ENCODE measurements around the gene ANXA3. TPM values are rescaled to one million over a fixed set of nuclear protein-coding genes. Genes with fewer than 3 reads are reported as not detected.

The ANXA3 gene
- total RNA-seq, 4 donors from 2014 or later = 29.7 to 170 (median 95.7) TPM

GRCh38 chr4:78638337-78639172, 87.0 kb downstream of the ANXA3 start:
- no peak overlapping the region for H3K27ac ChIP-seq
- no peak for DNase-seq (ENCODE audit: low spot score in 2 of 2)
- H3K27me3 ChIP-seq = no peaks in the 10 kb centered on the region
- WGBS, 2 donors = 72 to 79% methylated on average over 4 of the region's 4 CpGs
- no peak for TF ChIP-seq EP300 (IDR thresholded peaks at IDR 0.05)
- no peak for TF ChIP-seq CTCF (IDR thresholded peaks at IDR 0.05)
- no peak overlapping the region for H3K4me3 ChIP-seq
- no peaks in the 10 kb centered on the region for H3K36me3 ChIP-seq
- H3K4me1 ChIP-seq = peaks cover 0 to 21% (median 7%) of the 10 kb centered on the region in 4 donors
- no peaks in the 10 kb centered on the region for H3K9me3 ChIP-seq

DNA sequence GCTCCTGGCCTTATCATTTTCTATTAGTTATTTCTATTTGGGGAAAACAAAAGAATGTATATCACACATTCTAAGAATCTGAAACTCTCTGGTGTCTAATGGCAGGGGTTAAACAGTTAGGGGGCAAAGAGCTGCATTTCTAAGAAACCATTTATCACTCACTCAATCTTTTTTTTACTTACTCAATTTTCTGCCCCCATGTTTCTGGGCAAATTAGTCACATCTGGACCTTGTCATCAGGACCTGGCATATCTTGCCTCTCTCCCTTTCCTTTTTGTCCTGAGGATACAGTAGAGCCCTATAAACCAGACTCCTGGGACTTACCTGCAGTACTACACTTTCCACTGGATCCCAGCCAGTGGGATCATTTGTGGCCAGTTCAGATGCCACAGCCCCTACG, 89.1 kb downstream of the ANXA3 start:
- Histone ChIP-seq H3K9me3 (no peaks in the 10 kb centered on the region), H3K4me3 (no peak overlapping the region), H3K4me1 (peaks cover 0 to 34% (median 11%) of the 10 kb centered on the region in 4 donors), H3K27me3 (no peaks in the 10 kb centered on the region), H3K36me3 (no peaks in the 10 kb centered on the region), H3K27ac (no peak overlapping the region)
- TF ChIP-seq POLR2A (IDR thresholded peaks at IDR 0.05) (no peak), CTCF (IDR thresholded peaks at IDR 0.05) (no peak), EP300 (IDR thresholded peaks at IDR 0.05) (no peak)
- 56 to 68% methylated on average over 1 of the region's 1 CpG for WGBS, 2 donors
- no peak for DNase-seq (ENCODE audit: low spot score in 2 of 2)

DNA sequence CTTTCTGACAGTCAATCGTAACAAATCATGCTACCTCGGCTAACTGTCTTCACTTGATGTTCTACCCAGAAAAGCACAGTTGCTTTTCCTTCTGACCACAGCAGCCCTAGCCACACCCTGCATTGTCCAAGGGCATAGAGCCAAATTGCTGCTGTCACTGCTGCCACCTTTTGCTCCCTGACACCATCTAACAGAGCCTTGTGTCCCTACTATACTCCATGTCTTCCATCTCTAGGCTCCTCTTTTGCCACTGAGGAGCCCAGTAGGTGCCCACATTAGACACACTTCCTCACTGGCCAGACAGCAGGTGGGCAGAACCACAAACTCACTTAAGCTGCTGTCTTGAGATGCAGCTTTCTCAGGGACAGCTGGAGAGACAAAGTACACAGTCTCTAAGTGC, 91.4 kb downstream of the ANXA3 start:
- H3K4me1 ChIP-seq = peaks cover 0 to 50% (median 17%) of the 10 kb centered on the region in 4 donors
- TF ChIP-seq POLR2A (IDR thresholded peaks at IDR 0.05) (no peak), EP300 (IDR thresholded peaks at IDR 0.05) (no peak), CTCF (IDR thresholded peaks at IDR 0.05) (no peak)
- H3K4me3 ChIP-seq = no peak overlapping the region
- no peaks in the 10 kb centered on the region for H3K9me3 ChIP-seq
- H3K27me3 ChIP-seq = no peaks in the 10 kb centered on the region
- no peak for DNase-seq (ENCODE audit: low spot score in 2 of 2)
- no peaks in the 10 kb centered on the region for H3K36me3 ChIP-seq
- no peak overlapping the region for H3K27ac ChIP-seq
- WGBS, 2 donors = 74 to 92% methylated on average over 2 of the region's 2 CpGs

DNA sequence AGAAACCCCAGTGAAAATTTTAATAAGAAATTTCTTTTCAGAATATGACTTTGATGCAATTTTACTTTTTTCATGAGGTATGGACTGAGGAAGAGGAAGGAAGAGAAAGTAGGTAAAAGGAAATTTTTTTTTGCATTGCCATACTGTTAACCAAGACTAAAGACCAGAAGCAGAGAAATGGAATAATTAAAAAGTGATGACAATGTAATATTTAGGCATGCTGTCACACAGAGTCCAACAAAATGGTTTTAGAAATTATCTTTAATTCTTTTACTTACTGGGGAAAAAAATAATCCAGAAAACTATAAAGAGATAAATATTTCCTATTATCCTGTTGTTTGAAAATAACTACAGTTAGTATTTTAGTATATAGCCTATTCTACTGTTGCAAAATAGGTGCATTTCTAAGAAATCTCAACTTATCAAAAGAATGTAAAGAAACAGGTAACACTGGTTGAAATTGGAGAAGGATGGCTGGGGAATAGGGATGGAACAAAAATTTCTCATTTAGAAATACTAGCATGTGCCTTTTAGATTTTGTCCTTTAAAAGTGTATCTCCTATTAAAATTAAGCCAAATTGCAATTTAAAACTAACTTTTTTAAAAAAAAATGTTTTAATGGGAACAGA, 92.6 kb downstream of the ANXA3 start:
- TF ChIP-seq CTCF (IDR thresholded peaks at IDR 0.05) = no peak
- TF ChIP-seq EP300 (IDR thresholded peaks at IDR 0.05) = no peak
- no peak for TF ChIP-seq POLR2A (IDR thresholded peaks at IDR 0.05)

DNA sequence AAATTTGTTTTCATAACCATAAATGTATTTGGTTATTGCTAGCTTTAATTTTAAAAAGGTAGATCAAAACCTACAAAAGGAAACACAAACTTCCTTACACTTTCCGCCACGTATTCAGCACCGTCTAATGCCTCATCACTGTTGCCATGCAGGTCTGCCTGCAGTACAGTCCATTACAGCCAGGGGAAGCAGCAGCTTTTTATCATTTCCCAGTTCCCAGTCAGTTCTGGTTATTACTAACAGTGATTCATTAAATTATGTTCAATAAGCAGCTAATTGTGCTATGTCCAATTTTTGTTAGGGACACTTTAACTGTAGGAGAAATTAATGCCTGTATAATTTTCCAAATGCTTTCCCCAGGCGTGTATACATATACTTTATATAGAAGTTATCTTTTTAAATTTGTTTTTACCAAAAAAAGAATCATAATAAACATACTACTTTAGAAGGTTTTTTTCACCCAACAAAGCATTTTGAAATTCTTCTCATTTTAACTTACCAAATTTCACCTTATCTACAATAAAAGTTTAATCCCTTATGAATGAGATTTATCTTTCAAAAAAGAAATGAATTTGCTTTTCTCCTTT, 93.3 kb downstream of the ANXA3 start:
- H3K9me3 ChIP-seq = no peaks in the 10 kb centered on the region
- DNase-seq (ENCODE audit: low spot score in 2 of 2) = peak; percentile 36 to 75
- peak overlapping the region; percentile 74 to 92 (median 82) for H3K27ac ChIP-seq
- H3K4me3 ChIP-seq = no peak overlapping the region
- WGBS, 2 donors = 27 to 30% methylated on average over 4 of the region's 4 CpGs
- no peaks in the 10 kb centered on the region for H3K36me3 ChIP-seq
- peaks cover 0 to 50% (median 17%) of the 10 kb centered on the region in 4 donors for H3K4me1 ChIP-seq
- TF ChIP-seq CTCF (IDR thresholded peaks at IDR 0.05) (peak; percentile 85 to 96 (median 95)), POLR2A (IDR thresholded peaks at IDR 0.05) (no peak), EP300 (IDR thresholded peaks at IDR 0.05) (peak in 1 of 2 donors; percentile 43)
- H3K27me3 ChIP-seq = no peaks in the 10 kb centered on the region

More for the DNA sequence above, 92.6 kb downstream of the ANXA3 start:
- Histone ChIP-seq H3K27me3 (no peaks in the 10 kb centered on the region), H3K4me3 (no peak overlapping the region), H3K36me3 (no peaks in the 10 kb centered on the region), H3K27ac (peak overlapping the region in 3 of 4 donors; percentile 74 to 92 (median 89)), H3K4me1 (peaks cover 0 to 50% (median 17%) of the 10 kb centered on the region in 4 donors), H3K9me3 (no peaks in the 10 kb centered on the region)
- DNase-seq (ENCODE audit: low spot score in 2 of 2) = no peak

Measured in tibial nerve (tissue), 4 donors.